ENCODE measurements around the gene CHST10.

The CHST10 gene

GRCh38 chr2:100418406-100418962 is 1.0 kb upstream of the CHST10 start:
- no peak overlapping the region for H3K27ac ChIP-seq

GRCh38 chr2:100417711-100418124 is 250 bp upstream of the CHST10 start:
- peak overlapping the region in 13 of 21 experiments; percentile 62 to 89 (median 82) for H3K27ac ChIP-seq
- H3K4me3 ChIP-seq = peak overlapping the region; percentile 55 to 81 (median 64)

More at GRCh38 chr2:100418406-100418962, 1.0 kb upstream of the CHST10 start:
- H3K4me3 ChIP-seq = no peak overlapping the region

DNA sequence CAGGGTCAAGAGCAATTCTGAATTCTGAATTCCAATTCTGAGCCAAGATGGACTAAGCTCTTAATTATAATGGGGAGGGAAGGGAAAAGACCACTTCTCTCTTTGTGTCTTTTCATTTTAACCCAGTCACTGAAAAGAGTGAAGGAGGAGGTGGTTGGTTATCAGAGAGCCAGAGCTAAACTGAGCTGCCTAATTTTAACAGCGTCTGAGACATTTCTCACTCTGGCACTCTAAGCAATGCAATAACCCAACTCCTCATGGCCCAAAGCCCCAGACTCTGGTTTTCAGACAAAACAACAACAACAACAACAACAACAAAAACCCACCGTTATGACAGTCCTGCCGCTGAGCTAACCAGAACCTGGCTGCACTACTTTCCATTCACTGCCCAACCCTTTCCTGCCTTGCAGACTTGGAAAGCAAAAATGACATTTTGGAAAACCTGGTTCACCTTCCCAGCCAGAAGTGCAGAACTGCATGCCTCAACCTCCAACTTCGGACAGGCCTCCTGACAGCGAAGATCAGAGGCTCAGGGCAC is 1.0 kb downstream of the CHST10 start:
- peak overlapping the region; percentile 55 to 81 (median 64) for H3K4me3 ChIP-seq
- H3K27ac ChIP-seq = peak overlapping the region in 10 of 21 experiments; percentile 53 to 89 (median 71)

DNA sequence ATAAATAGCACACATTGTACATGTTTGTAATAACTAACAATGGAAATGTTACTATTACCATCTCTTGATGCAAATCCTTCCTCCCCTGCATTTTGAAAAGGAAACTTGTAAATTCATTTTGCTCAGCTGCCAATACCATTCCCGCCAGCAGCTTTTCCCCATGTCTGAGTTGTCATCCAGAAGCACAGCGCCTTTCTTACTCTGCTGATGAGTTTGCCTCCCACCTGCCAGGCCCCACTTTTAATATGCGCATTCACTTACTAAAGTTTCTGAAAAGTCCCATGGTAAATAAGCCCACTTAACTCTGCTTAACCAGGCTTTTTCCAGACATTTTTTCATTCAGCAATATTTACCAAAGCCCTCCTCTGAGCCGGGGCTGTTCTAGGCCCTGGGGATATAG is 3.9 kb downstream of the CHST10 start:
- H3K27ac ChIP-seq = no peak overlapping the region
- H3K4me3 ChIP-seq = no peak overlapping the region

DNA sequence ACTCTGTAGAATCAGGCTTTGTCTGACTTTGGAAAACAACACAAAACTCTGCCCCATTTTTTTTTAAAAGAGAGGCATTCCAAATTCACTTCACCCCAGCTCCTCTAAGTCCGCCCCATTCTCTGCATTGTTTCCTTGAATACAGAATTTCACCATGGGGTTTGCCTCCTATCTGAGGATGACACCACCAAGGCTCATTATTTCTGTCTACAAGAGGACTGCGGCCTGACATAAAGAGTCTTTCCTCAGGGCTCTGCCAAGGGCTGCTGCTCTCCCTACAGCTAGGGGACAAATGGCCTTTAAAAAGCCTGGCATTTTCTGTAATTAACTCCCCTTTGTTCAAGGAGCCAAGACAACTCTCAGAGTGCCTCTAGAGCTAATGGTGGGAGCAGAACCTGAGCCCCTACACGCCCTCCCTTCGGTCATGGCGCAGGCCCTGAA is 4.6 kb downstream of the CHST10 start:
- no peak overlapping the region for H3K27ac ChIP-seq
- H3K4me3 ChIP-seq = no peak overlapping the region

- no peak overlapping the region for H3K4me3 ChIP-seq
- H3K27ac ChIP-seq = no peak overlapping the region
Observed at GRCh38 chr2:100412466-100412865, 5.0 kb downstream of the CHST10 start.

DNA sequence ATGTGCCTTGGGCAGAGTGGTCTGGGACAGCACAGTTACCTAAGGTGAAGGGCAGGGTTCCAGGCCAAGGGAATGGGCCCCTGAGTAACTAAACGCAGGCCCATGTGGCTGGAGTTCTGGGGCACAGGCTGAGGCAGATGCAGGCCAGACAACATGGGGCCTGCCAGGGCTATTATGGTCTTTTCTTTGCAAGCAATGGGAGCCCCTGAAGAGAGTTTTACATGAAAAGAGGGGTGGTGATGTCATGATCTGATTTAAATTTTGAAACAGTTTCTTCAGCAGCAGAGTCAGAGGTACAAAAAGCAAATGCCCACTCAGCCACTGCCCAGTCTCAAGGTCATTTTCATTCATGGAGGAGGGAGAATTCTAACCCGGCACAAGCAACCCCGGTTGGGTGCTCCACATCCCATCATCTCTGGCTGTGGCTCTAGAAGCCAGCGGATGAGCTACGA is 5.6 kb downstream of the CHST10 start:
- no peak overlapping the region for H3K4me3 ChIP-seq
- no peak overlapping the region for H3K27ac ChIP-seq

DNA sequence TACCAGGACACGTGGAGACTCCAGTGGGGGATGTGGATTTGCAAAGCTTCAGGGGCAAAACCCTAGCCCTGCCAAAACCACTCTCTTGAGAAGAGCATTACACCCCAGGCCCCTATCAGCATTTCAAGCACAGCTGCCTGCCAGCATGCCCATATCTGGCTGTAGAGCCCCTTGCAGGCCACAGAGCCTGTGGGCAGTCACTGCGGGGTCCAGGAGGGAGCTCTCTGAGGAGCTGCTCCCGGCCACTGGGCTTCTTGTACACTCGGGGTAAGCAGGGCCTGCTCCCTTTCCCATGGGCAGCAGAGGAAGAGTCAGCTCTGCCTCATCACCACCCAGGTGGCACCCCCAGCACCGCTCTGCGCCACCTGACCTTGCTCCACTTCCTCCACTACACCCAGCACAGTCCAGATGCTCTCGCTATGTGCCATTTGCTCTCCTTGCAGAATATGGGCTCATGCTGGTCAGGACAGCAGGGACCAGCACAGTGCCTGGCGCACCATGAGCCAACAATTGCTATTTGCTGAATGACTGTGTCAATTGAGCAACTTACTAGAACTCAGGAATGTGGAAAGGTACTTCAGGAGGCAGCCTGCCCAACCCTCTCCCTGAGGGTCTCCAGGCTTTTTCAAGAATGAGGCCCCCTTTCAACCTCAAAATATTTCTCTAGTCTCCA is 7.4 kb downstream of the CHST10 start:
- no peak overlapping the region for H3K27ac ChIP-seq
- no peak overlapping the region for H3K4me3 ChIP-seq

GRCh38 chr2:100409461-100409860 is 8.0 kb downstream of the CHST10 start:
- no peak overlapping the region for H3K4me3 ChIP-seq
- no peak overlapping the region for H3K27ac ChIP-seq

DNA sequence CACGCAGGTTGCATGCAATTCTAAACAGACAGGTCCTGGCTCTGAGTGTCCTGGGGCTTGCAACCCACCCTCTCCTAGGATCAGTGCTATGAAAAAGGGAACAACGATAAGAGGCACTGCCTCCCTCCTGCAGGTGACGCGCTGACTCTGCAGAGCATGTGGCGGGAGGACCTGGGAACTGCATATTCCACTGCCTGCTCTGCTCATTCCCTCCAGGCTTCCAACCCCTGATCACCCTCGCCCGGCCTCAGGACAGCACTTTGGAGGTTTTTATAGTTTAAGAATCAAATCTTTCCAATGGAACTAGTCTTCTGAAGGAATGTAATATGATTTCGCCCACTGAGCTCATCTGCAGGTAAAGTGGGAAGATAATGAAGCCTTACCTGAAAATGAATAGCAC is 8.5 kb downstream of the CHST10 start:
- no peak overlapping the region for H3K4me3 ChIP-seq
- no peak overlapping the region for H3K27ac ChIP-seq

- no peak overlapping the region for H3K4me3 ChIP-seq
- no peak overlapping the region for H3K27ac ChIP-seq
Observed at GRCh38 chr2:100408104-100408503, 9.4 kb downstream of the CHST10 start.

DNA sequence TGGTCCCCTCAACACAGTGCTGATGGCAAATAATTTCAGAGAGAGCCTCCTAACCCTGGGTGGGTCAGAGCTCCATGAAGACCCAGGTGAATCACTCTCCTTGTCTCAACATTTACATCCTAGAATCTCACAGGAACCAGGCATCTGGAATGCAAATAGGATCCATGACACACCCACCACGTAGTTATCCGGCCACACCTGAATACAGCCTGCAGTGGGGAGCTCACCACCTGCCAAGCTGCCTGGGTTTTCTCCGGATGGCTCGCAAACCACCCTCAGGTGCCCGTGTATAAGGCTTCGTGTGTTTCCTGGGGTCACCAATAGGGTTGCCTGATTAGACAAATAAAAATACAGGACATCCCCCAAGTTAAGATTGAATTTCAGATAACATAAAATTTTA is 9.9 kb downstream of the CHST10 start:
- H3K27ac ChIP-seq = no peak overlapping the region
- H3K4me3 ChIP-seq = no peak overlapping the region

- H3K27ac ChIP-seq = no peak overlapping the region
- H3K4me3 ChIP-seq = no peak overlapping the region
Observed at GRCh38 chr2:100407073-100407472, 10.4 kb downstream of the CHST10 start.

DNA sequence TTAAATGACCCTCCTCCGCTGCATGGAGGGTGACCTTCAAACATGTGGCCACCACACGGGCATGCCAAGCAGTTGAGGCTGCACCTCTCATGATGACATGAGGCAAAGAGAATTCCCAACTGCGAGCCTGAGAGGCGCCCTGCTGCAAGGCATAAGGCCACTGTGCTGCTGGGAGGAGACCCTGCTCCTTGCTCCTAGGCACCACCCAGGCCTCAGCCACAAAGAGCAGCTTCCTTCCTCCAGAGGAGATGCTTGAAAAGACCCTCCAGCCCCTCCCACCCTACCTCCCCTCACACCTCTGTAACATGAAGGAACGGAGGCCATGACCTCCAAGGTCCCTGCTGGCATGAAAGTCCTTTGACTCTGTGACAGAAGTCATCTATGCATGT is 11.4 kb downstream of the CHST10 start:
- no peak overlapping the region for H3K27ac ChIP-seq

DNA sequence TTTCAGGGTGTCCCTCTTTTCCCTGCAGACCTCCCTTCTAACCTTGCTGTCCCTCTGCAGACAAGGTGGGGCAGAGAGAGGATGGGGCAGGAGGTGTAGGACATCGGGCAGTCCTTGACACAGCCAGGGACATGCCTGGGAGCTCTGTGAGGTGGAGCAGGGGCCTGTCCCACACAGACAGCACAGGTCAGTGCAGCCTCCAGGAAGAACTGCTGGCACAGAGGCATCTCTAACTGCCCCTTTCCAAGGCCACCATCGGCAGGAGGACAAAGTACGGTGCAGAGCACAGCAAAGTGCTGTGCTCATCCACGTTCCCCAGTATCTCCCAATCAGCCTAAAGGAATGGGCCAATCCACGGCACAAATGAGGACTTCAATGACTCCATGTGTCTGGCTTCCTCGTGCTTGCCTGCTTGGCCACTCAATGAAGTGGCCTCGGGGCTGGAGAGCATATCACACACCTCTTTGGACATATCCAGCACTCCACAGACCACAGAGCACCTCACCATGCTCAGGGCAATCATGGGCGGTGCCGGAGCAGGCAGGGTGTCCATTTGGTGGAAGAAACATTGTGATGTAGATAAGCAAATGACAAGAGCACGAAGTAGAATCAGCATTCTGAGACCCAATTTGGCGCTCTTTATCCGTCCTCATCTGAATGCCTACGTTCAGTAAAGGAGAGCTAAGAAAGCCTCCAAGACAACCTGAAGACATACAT is 11.9 kb downstream of the CHST10 start:
- no peak overlapping the region for H3K27ac ChIP-seq
- no peak overlapping the region for H3K4me3 ChIP-seq

More for the DNA sequence above, 11.4 kb downstream of the CHST10 start:
- no peak overlapping the region for H3K4me3 ChIP-seq

DNA sequence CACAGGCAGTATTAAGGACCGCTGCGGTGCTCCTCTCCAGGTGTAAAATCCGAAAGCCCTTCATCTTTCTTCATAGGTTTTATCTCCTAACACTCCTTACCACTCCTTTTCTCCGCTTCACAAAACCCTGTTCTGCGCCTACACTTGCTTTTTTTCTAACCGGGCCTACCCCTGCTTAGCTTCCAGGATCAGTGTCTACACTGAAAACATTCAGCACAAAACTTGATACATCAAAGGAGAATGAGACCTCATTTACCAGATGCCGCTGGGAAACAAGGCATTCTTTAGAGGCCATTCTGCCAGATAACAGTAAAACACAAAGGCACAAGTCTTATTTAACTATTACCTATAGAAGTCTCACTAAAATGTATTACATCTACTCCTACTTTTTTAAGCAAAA is 13.1 kb downstream of the CHST10 start:
- no peak overlapping the region for H3K4me3 ChIP-seq
- no peak overlapping the region for H3K27ac ChIP-seq

- Histone ChIP-seq H3K4me3 (no peak overlapping the region), H3K27ac (no peak overlapping the region)
Observed at GRCh38 chr2:100403722-100404121, 13.7 kb downstream of the CHST10 start.

- Histone ChIP-seq H3K4me3 (no peak overlapping the region), H3K27ac (no peak overlapping the region)
Observed at GRCh38 chr2:100401268-100401667, 16.2 kb downstream of the CHST10 start.

DNA sequence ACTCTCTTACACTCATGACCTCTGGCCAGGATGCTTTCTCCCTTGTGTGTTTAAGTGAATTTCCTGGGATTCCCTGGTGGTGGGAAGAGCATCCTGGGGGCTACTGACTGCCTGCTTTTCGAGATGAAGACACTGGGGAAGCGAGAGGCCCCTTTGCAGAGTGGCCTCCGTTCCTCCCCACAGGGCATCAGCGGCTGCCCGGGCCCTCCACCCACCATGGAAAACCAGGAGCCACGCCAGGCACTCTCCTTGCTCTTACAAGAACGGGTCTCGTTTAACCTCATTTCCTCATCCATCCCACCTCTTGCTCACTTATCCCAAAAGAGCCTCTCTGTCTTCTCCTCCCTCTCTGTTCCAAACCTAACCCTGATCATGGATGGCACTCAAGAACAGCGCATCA is 17.8 kb downstream of the CHST10 start:
- no peak overlapping the region for H3K27ac ChIP-seq
- H3K4me3 ChIP-seq = no peak overlapping the region

DNA sequence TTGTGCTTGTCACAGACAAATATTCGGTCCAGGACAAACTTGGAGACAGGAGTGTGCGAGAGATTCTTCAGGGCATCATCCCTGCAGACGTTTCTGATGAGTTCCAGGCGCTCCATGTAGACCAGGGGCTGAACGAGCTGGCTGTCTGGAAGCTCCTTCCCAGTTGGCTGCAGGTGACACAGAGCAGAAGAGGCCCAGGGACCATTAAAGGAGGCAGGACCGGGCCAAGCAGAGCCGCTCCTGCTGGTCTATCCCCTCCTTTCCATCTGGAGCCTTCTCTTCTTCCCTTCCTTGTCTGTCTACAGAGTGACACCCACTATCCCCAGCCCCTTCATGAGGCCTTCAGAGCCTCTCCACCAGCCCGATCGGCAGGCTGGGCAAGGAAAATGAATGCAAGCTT is 19.5 kb downstream of the CHST10 start:
- Histone ChIP-seq H3K27ac (no peak overlapping the region), H3K4me3 (no peak overlapping the region)

All from skin epidermis (tissue), 12 donors.